ENCODE measurements around the gene GCNT2. TPM values are rescaled to one million over a fixed set of nuclear protein-coding genes. Genes with fewer than 3 reads are reported as not detected.
"Not testable (repeated sequence)": the region's sequence is repeated elsewhere in the genome, so short reads cannot be mapped to it uniquely, and the experiment has no call there.

The GCNT2 gene
- total RNA-seq, 1 donor from 2014 or later: 12.4 TPM

- no peak for DNase-seq (ENCODE audit: extremely low read depth, low read depth, low spot score)
These were observed 134.4 kb downstream of the GCNT2 start for GRCh38 chr6:10655508-10656055.

GRCh38 chr6:10658910-10659698, 138.0 kb downstream of the GCNT2 start:
- DNase-seq (ENCODE audit: extremely low read depth, low read depth, low spot score): no peak

- DNase-seq (ENCODE audit: extremely low read depth, low read depth, low spot score): no peak
These were observed 138.7 kb downstream of the GCNT2 start for GRCh38 chr6:10659699-10660348.

- DNase-seq (ENCODE audit: extremely low read depth, low read depth, low spot score): not testable (repeated sequence)
These were observed 139.5 kb downstream of the GCNT2 start for GRCh38 chr6:10660431-10661191.

- no peak for DNase-seq (ENCODE audit: extremely low read depth, low read depth, low spot score)
These were observed 141.1 kb downstream of the GCNT2 start for GRCh38 chr6:10662207-10662606.

- DNase-seq (ENCODE audit: extremely low read depth, low read depth, low spot score): no peak
These were observed 141.6 kb downstream of the GCNT2 start for GRCh38 chr6:10662742-10663141.

GRCh38 chr6:10665595-10665994, 144.4 kb downstream of the GCNT2 start:
- not testable (repeated sequence) for DNase-seq (ENCODE audit: extremely low read depth, low read depth, low spot score)

GRCh38 chr6:10668126-10668917, 147.2 kb downstream of the GCNT2 start:
- no peak for DNase-seq (ENCODE audit: extremely low read depth, low read depth, low spot score)

GRCh38 chr6:10676403-10676802, 155.3 kb downstream of the GCNT2 start:
- DNase-seq (ENCODE audit: extremely low read depth, low read depth, low spot score): no peak

GRCh38 chr6:10678456-10678855, 157.3 kb downstream of the GCNT2 start:
- DNase-seq (ENCODE audit: extremely low read depth, low read depth, low spot score): no peak

Other genes with a start within 250 kb of the GCNT2 start
- 0.29 and 0.78 TPM in 2 replicates for gene TFAP2A, start 106.3 kb upstream of the GCNT2 start, total RNA-seq
- gene C6orf52, start 173.3 kb downstream of the GCNT2 start, total RNA-seq: 1.9 and 3.4 TPM in 2 replicates
- gene PAK1IP1, start 173.6 kb downstream of the GCNT2 start, total RNA-seq: 15.9 and 18.4 TPM in 2 replicates
- gene TMEM14C, start 201.7 kb downstream of the GCNT2 start, total RNA-seq: 107 and 206 TPM in 2 replicates
- 53.2 and 84.0 TPM in 2 replicates for gene TMEM14B, start 226.5 kb downstream of the GCNT2 start, total RNA-seq

Data from glomerular endothelial cell (primary cell).